Thoracic aorta (tissue), 2 donors: ENCODE results near the gene ADAMTSL3. TPM values are rescaled to one million over a fixed set of nuclear protein-coding genes. Genes with fewer than 3 reads are reported as not detected.

Experiments used
- ATAC-seq: fragments of 150-250 bp; one replicate; pipeline ENCODE4 v1.8.0; 2017; ENCODE audit warnings: low read depth; ENCODE audit not compliant: insufficient number of reproducible peaks, low FRiP score
- DNase-seq: peaks from one replicate; pipeline ENCODE4 v3.0.0-alpha.2; 2020; ENCODE audit warnings: low spot score
- H3K27ac ChIP-seq, 2 donors: fragments of 200-600 bp; sonication (generic); 1 replicate in 1 of 2; 2 replicates in 1 of 2; pipeline ENCODE4 v1.5.1; 2016; ENCODE audit warnings: mild to moderate bottlenecking in 2 of 2, moderate library complexity in 2 of 2
- H3K27me3 ChIP-seq: fragments of 200-600 bp; sonication (generic); replicated peaks from 2 replicates; pipeline ENCODE4 v1.6.0; 2016; ENCODE audit warnings: mild to moderate bottlenecking; ENCODE audit not compliant: insufficient read depth
- H3K36me3 ChIP-seq: fragments of 200-600 bp; sonication (generic); one replicate; pipeline ENCODE4 v1.5.1; 2016
- H3K4me1 ChIP-seq, 2 donors: fragments of 200-600 bp; sonication (generic); 1 replicate in 1 of 2; 2 replicates in 1 of 2; pipeline versions ENCODE4 v1.5.1 to v1.6.0; 2016; ENCODE audit warnings: low read depth in 2 of 2, mild to moderate bottlenecking in 1 of 2; ENCODE audit not compliant: control insufficient read depth in 1 of 2
- H3K4me3 ChIP-seq: fragments of 200-600 bp; sonication (generic); 2 replicates; pipeline ENCODE4 v1.5.1; 2016; ENCODE audit warnings: mild to moderate bottlenecking
- H3K9me3 ChIP-seq: fragments of 200-600 bp; sonication (generic); 2 replicates; pipeline ENCODE4 v1.5.1; 2016
- CTCF ChIP-seq: fragments of 200-600 bp; sonication (generic); IDR thresholded peaks from one replicate; pipeline ENCODE4 v1.5.1; 2019; ENCODE audit warnings: antibody characterized with exemption
- total RNA-seq, 2 donors: library from RNA; depleted of rRNA; stranded (reverse); fragments of >200 nt; gene quantifications; one replicate each; pipeline versions ENCODE4 v1.1.0 to v1.2.3, GENCODE V29; 2016

The ADAMTSL3 gene
- total RNA-seq, 2 donors from 2014 or later: 41.4 to 45.4 TPM

- no peak for TF ChIP-seq CTCF
- Histone ChIP-seq H3K9me3 (no peaks in the 10 kb centered on the region), H3K4me3 (no peak overlapping the region), H3K36me3 (no peaks in the 10 kb centered on the region), H3K27ac (no peak overlapping the region), H3K4me1 (no peaks in the 10 kb centered on the region), H3K27me3 (no peaks in the 10 kb centered on the region)
- DNase-seq: no peak
- ATAC-seq: no peak
Measured at GRCh38 chr15:83732196-83732595, 78.3 kb downstream of the ADAMTSL3 start.

GRCh38 chr15:83732770-83733169, 78.8 kb downstream of the ADAMTSL3 start:
- DNase-seq (no peak), ATAC-seq (no peak)
- no peak for TF ChIP-seq CTCF
- Histone ChIP-seq H3K27ac (no peak overlapping the region), H3K9me3 (no peaks in the 10 kb centered on the region), H3K4me1 (no peaks in the 10 kb centered on the region), H3K4me3 (no peak overlapping the region), H3K27me3 (no peaks in the 10 kb centered on the region), H3K36me3 (no peaks in the 10 kb centered on the region)

- no peak overlapping the region for H3K27ac ChIP-seq
Measured at GRCh38 chr15:83733206-83733605, 79.3 kb downstream of the ADAMTSL3 start.

GRCh38 chr15:83733691-83734090, 79.8 kb downstream of the ADAMTSL3 start:
- Histone ChIP-seq H3K27ac (no peak overlapping the region), H3K4me1 (no peaks in the 10 kb centered on the region), H3K9me3 (no peaks in the 10 kb centered on the region), H3K36me3 (no peaks in the 10 kb centered on the region), H3K4me3 (no peak overlapping the region), H3K27me3 (no peaks in the 10 kb centered on the region)
- no peak for ATAC-seq
- TF ChIP-seq CTCF: no peak
- no peak for DNase-seq

More at GRCh38 chr15:83733206-83733605, 79.3 kb downstream of the ADAMTSL3 start:
- Histone ChIP-seq H3K9me3 (no peaks in the 10 kb centered on the region), H3K27me3 (no peaks in the 10 kb centered on the region), H3K4me3 (no peak overlapping the region), H3K36me3 (no peaks in the 10 kb centered on the region), H3K4me1 (no peaks in the 10 kb centered on the region)
- ATAC-seq (no peak), DNase-seq (no peak)
- TF ChIP-seq CTCF: no peak

GRCh38 chr15:83734487-83734886, 80.6 kb downstream of the ADAMTSL3 start:
- no peaks in the 10 kb centered on the region for H3K27me3 ChIP-seq
- H3K4me3 ChIP-seq: no peak overlapping the region
- no peaks in the 10 kb centered on the region for H3K36me3 ChIP-seq
- TF ChIP-seq CTCF: no peak
- no peak overlapping the region for H3K27ac ChIP-seq
- H3K9me3 ChIP-seq: no peaks in the 10 kb centered on the region
- H3K4me1 ChIP-seq: no peaks in the 10 kb centered on the region
- no peak for DNase-seq
- ATAC-seq: no peak
